CD4-positive, alpha-beta memory T cell (primary cell): Measurements from ENCODE around the gene EDN2. TPM values are rescaled to one million over a fixed set of nuclear protein-coding genes. Genes with fewer than 3 reads are reported as not detected.
A peak's percentile ranks its signal among the peaks of the same experiment; 100 is the strongest.

Experiments
- CTCF ChIA-PET: fragments of 350-600 bp; sonication (Branson Sonifier 250); formaldehyde crosslinking; loops from one replicate; lab custom pipeline; 2021; ENCODE audit warnings: inconsistent platforms; ENCODE audit not compliant: partially characterized antibody; lab: Charles Lee
- POLR2A ChIA-PET: fragments of 350-600 bp; sonication (Branson Sonifier 250); formaldehyde crosslinking; loops from one replicate; lab custom pipeline; 2021; ENCODE audit not compliant: partially characterized antibody; lab: Charles Lee
- DNase-seq, 5 donors: peaks; one replicate each; pipeline versions ENCODE4 v3.0.0 to v3.0.0-alpha.2; 2020 to 2022; ENCODE audit warnings: mixed read lengths in 1 of 5
- H3K27ac ChIP-seq: one replicate; pipeline ENCODE4 v1.7.0; 2013; ENCODE audit warnings: low read depth, low read length
- H3K27me3 ChIP-seq: 2 replicates; pipeline ENCODE4 v1.7.0; 2013; ENCODE audit warnings: mild to moderate bottlenecking, low read length, moderate library complexity; ENCODE audit not compliant: insufficient read depth
- H3K36me3 ChIP-seq: 2 replicates; pipeline ENCODE4 v1.7.0; 2013; ENCODE audit warnings: mild to moderate bottlenecking, low read length, moderate library complexity; ENCODE audit not compliant: insufficient read depth
- H3K4me1 ChIP-seq: 2 replicates; pipeline ENCODE4 v1.7.0; 2013; ENCODE audit warnings: mild to moderate bottlenecking, low read length, moderate library complexity; ENCODE audit not compliant: insufficient read depth
- H3K4me3 ChIP-seq, 2 donors: one replicate each; pipeline ENCODE4 v1.7.0; 2013; ENCODE audit warnings: low read length in 2 of 2, mild to moderate bottlenecking in 1 of 2
- H3K9me3 ChIP-seq, 2 donors: one replicate each; pipeline ENCODE4 v1.7.0; 2013; ENCODE audit warnings: low read length in 2 of 2, control low read depth in 1 of 2; ENCODE audit not compliant: control insufficient read depth in 1 of 2
- H3K27ac Mint-ChIP-seq, 7 donors: one replicate each; pipeline ENCODE4 v1.8.0; 2020 to 2021; ENCODE audit warnings: mixed read lengths in 7 of 7, mild to moderate bottlenecking in 6 of 7, inconsistent platforms in 3 of 7, moderate library complexity in 3 of 7
- H3K27me3 Mint-ChIP-seq, 2 donors: one replicate each; pipeline ENCODE4 v1.8.0; 2020 to 2021; ENCODE audit warnings: mixed read lengths in 2 of 2
- H3K36me3 Mint-ChIP-seq, 2 donors: one replicate each; pipeline ENCODE4 v1.8.0; 2020 to 2021; ENCODE audit warnings: mixed read lengths in 2 of 2, inconsistent platforms in 1 of 2, mild to moderate bottlenecking in 1 of 2
- H3K4me1 Mint-ChIP-seq, 4 donors: one replicate each; pipeline ENCODE4 v1.8.0; 2020 to 2021; ENCODE audit warnings: mixed read lengths in 4 of 4, mild to moderate bottlenecking in 1 of 4
- H3K4me3 Mint-ChIP-seq, 8 donors: one replicate each; pipeline ENCODE4 v1.8.0; 2020 to 2021; ENCODE audit warnings: mixed read lengths in 8 of 8, mild to moderate bottlenecking in 7 of 8, moderate library complexity in 6 of 8, inconsistent platforms in 3 of 8
- H3K9me3 Mint-ChIP-seq, 8 donors: one replicate each; pipeline ENCODE4 v1.8.0; 2020 to 2021; ENCODE audit warnings: mixed read lengths in 8 of 8, mild to moderate bottlenecking in 5 of 8, inconsistent platforms in 3 of 8, moderate library complexity in 1 of 8
- intact Hi-C: fragments of 100-400 bp; cut with micrococcal nuclease; formaldehyde crosslinking; loops from one replicate; pipeline ENCODE4 v1.15.1; 2023
- polyA plus RNA-seq, 2 donors: library from polyadenylated mRNA; unstranded; fragments of 300-500 nt; fragmentation: Illumina TruSeq; gene quantifications; one replicate each; pipeline ENCODE4 v1.2.3, GENCODE V29; 2021
- total RNA-seq, 2 experiments: library from RNA; stranded (reverse); gene quantifications; one replicate each; pipeline ENCODE4 v1.2.3, GENCODE V29; 2021

EDN2 gene
- total and polyA plus RNA-seq, 4 experiments from 2014 or later: not detected

- Histone ChIP-seq H3K27ac (no peak overlapping the region), H3K27me3 (no peaks in the 10 kb centered on the region), H3K4me1 (no peaks in the 10 kb centered on the region), H3K9me3 (no peaks in the 10 kb centered on the region), H3K4me3 (no peak overlapping the region), H3K36me3 (no peaks in the 10 kb centered on the region)
- no peak overlapping the region for H3K4me3 Mint-ChIP-seq
- H3K36me3 Mint-ChIP-seq: peaks cover 9 to 16% of the 10 kb centered on the region in 2 donors
- peak in 1 of 5 donors; percentile 29 for DNase-seq
- CTCF ChIA-PET: no interaction called here
- POLR2A ChIA-PET: no interaction called here
- H3K27me3 Mint-ChIP-seq: no peaks in the 10 kb centered on the region
- peak overlapping the region in 3 of 7 donors; percentile 17 to 50 (median 35) for H3K27ac Mint-ChIP-seq
- no peaks in the 10 kb centered on the region for H3K4me1 Mint-ChIP-seq
- intact Hi-C loops: no loop called here
- no peaks in the 10 kb centered on the region for H3K9me3 Mint-ChIP-seq
Observed at GRCh38 chr1:41523071-41523470, 38.6 kb upstream of the EDN2 start.

GRCh38 chr1:41521766-41522165 lies 37.3 kb upstream of the EDN2 start:
- CTCF ChIA-PET: no interaction called here
- DNase-seq: peak in 1 of 5 donors; percentile 28
- Histone ChIP-seq H3K4me3 (no peak overlapping the region), H3K4me1 (no peaks in the 10 kb centered on the region), H3K27me3 (no peaks in the 10 kb centered on the region), H3K36me3 (no peaks in the 10 kb centered on the region), H3K27ac (no peak overlapping the region), H3K9me3 (no peaks in the 10 kb centered on the region)
- H3K9me3 Mint-ChIP-seq: no peaks in the 10 kb centered on the region
- no peak overlapping the region for H3K27ac Mint-ChIP-seq
- intact Hi-C loops: no loop called here
- H3K4me3 Mint-ChIP-seq: no peak overlapping the region
- peaks cover 0 to 6% (median 3%) of the 10 kb centered on the region in 4 donors for H3K4me1 Mint-ChIP-seq
- no peaks in the 10 kb centered on the region for H3K27me3 Mint-ChIP-seq
- POLR2A ChIA-PET: no interaction called here
- H3K36me3 Mint-ChIP-seq: peaks cover 9 to 19% of the 10 kb centered on the region in 2 donors

GRCh38 chr1:41520951-41521752 lies 36.7 kb upstream of the EDN2 start:
- Histone ChIP-seq H3K27ac (no peak overlapping the region), H3K4me3 (no peak overlapping the region), H3K4me1 (peaks cover 4% of the 10 kb centered on the region), H3K27me3 (no peaks in the 10 kb centered on the region), H3K9me3 (no peaks in the 10 kb centered on the region), H3K36me3 (no peaks in the 10 kb centered on the region)
- Mint-ChIP-seq H3K27ac (no peak overlapping the region), H3K36me3 (peaks cover 9 to 19% of the 10 kb centered on the region in 2 donors), H3K9me3 (no peaks in the 10 kb centered on the region), H3K4me3 (no peak overlapping the region), H3K4me1 (peaks cover 0 to 6% (median 4%) of the 10 kb centered on the region in 4 donors), H3K27me3 (no peaks in the 10 kb centered on the region)
- intact Hi-C loops: no loop called here
- CTCF ChIA-PET: no interaction called here
- POLR2A ChIA-PET: no interaction called here
- DNase-seq: peak in 1 of 5 donors; percentile 5

GRCh38 chr1:41519667-41520066 lies 35.2 kb upstream of the EDN2 start:
- H3K4me1 ChIP-seq: peaks cover 4% of the 10 kb centered on the region
- no peaks in the 10 kb centered on the region for H3K36me3 ChIP-seq
- Mint-ChIP-seq H3K27me3 (no peaks in the 10 kb centered on the region), H3K9me3 (no peaks in the 10 kb centered on the region), H3K4me3 (peak overlapping the region in 1 of 8 donors; percentile 56), H3K4me1 (peaks cover 0 to 6% (median 4%) of the 10 kb centered on the region in 4 donors), H3K36me3 (peaks cover 9 to 14% of the 10 kb centered on the region in 2 donors), H3K27ac (peak overlapping the region in 2 of 7 donors; percentile 3 to 66)
- intact Hi-C loops: no loop called here
- no peak overlapping the region for H3K4me3 ChIP-seq
- CTCF ChIA-PET: no interaction called here
- POLR2A ChIA-PET: no interaction called here
- no peak for DNase-seq
- no peak overlapping the region for H3K27ac ChIP-seq
- no peaks in the 10 kb centered on the region for H3K27me3 ChIP-seq
- no peaks in the 10 kb centered on the region for H3K9me3 ChIP-seq

GRCh38 chr1:41518471-41518870 lies 34.0 kb upstream of the EDN2 start:
- Histone ChIP-seq H3K4me1 (peaks cover 4% of the 10 kb centered on the region), H3K9me3 (no peaks in the 10 kb centered on the region), H3K36me3 (no peaks in the 10 kb centered on the region), H3K4me3 (no peak overlapping the region), H3K27ac (no peak overlapping the region), H3K27me3 (no peaks in the 10 kb centered on the region)
- peaks cover 5 to 11% of the 10 kb centered on the region in 2 donors for H3K36me3 Mint-ChIP-seq
- peak in 1 of 5 donors; percentile 17 for DNase-seq
- no peaks in the 10 kb centered on the region for H3K27me3 Mint-ChIP-seq
- POLR2A ChIA-PET: no interaction called here
- peaks cover 0 to 6% (median 4%) of the 10 kb centered on the region in 4 donors for H3K4me1 Mint-ChIP-seq
- CTCF ChIA-PET: no interaction called here
- no peak overlapping the region for H3K4me3 Mint-ChIP-seq
- intact Hi-C loops: no loop called here
- no peaks in the 10 kb centered on the region for H3K9me3 Mint-ChIP-seq
- H3K27ac Mint-ChIP-seq: no peak overlapping the region

- H3K4me1 ChIP-seq: peaks cover 4% of the 10 kb centered on the region
- H3K27ac ChIP-seq: no peak overlapping the region
- no peak for DNase-seq
- Mint-ChIP-seq H3K4me1 (peaks cover 0 to 6% (median 4%) of the 10 kb centered on the region in 4 donors), H3K27ac (peak overlapping the region in 1 of 7 donors; percentile 42), H3K27me3 (no peaks in the 10 kb centered on the region), H3K9me3 (no peaks in the 10 kb centered on the region), H3K36me3 (peaks cover 8 to 9% of the 10 kb centered on the region in 2 donors), H3K4me3 (peak overlapping the region in 2 of 8 donors; percentile 47 to 51)
- ChIA-PET POLR2A (no interaction called here), CTCF (interaction anchor here (0.6 to 1.9 kb wide), 2 partner anchors 10 to 657 kb away, joined by 3 to 6 read pairs; no protein-coding TSS in a partner anchor)
- no peak overlapping the region for H3K4me3 ChIP-seq
- H3K36me3 ChIP-seq: no peaks in the 10 kb centered on the region
- no peaks in the 10 kb centered on the region for H3K27me3 ChIP-seq
- intact Hi-C loops: no loop called here
- no peaks in the 10 kb centered on the region for H3K9me3 ChIP-seq
Observed at GRCh38 chr1:41517062-41517438, 32.6 kb upstream of the EDN2 start.

- H3K9me3 Mint-ChIP-seq: no peaks in the 10 kb centered on the region
- peaks cover 0 to 6% (median 5%) of the 10 kb centered on the region in 4 donors for H3K4me1 Mint-ChIP-seq
- ChIA-PET CTCF (interaction anchor here (0.6 to 1.9 kb wide), 2 partner anchors 9 to 657 kb away, joined by 3 to 6 read pairs; no protein-coding TSS in a partner anchor), POLR2A (no interaction called here)
- H3K27me3 Mint-ChIP-seq: no peaks in the 10 kb centered on the region
- peaks cover 13 to 15% of the 10 kb centered on the region in 2 donors for H3K36me3 Mint-ChIP-seq
- Histone ChIP-seq H3K27ac (no peak overlapping the region), H3K9me3 (no peaks in the 10 kb centered on the region), H3K4me1 (peaks cover 4% of the 10 kb centered on the region), H3K4me3 (no peak overlapping the region), H3K27me3 (no peaks in the 10 kb centered on the region), H3K36me3 (no peaks in the 10 kb centered on the region)
- peak; percentile 37 to 40 (median 38) for DNase-seq
- H3K4me3 Mint-ChIP-seq: peak overlapping the region in 6 of 8 donors; percentile 17 to 65 (median 46)
- peak overlapping the region in 1 of 7 donors; percentile 69 for H3K27ac Mint-ChIP-seq
- intact Hi-C loops: no loop called here
Observed at GRCh38 chr1:41516168-41517061, 31.9 kb upstream of the EDN2 start.
